Measurements from ENCODE around the gene RAI14.

DNA sequence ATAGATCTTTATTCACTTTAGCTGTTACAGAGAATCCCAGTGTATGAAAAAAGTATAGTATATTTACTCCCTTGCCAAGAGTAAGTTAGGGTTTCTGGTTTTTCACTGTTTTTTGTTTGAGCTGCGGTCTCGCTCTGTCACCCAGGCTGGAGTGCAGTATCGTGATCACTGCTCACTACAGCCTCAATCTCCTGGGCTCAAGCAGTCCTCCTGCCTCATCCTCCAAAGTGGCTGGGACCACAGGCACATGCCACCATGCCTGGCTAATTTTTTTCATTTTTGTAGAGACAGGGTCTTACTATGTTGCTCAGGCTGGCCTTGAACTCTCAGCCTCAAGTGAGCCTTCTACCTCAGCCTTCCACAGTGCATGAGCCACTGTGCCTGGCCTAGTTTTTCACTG, 3.0 kb downstream of the RAI14 start:
- TF ChIP-seq, protein P1, sequence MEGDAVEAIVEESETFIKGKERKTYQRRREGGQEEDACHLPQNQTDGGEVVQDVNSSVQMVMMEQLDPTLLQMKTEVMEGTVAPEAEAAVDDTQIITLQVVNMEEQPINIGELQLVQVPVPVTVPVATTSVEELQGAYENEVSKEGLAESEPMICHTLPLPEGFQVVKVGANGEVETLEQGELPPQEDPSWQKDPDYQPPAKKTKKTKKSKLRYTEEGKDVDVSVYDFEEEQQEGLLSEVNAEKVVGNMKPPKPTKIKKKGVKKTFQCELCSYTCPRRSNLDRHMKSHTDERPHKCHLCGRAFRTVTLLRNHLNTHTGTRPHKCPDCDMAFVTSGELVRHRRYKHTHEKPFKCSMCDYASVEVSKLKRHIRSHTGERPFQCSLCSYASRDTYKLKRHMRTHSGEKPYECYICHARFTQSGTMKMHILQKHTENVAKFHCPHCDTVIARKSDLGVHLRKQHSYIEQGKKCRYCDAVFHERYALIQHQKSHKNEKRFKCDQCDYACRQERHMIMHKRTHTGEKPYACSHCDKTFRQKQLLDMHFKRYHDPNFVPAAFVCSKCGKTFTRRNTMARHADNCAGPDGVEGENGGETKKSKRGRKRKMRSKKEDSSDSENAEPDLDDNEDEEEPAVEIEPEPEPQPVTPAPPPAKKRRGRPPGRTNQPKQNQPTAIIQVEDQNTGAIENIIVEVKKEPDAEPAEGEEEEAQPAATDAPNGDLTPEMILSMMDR (conservative IDR thresholded peaks at IDR 0.05; ENCODE audit: low read depth, low read length), result no peak
- TF ChIP-seq EZH2 (IDR thresholded peaks at IDR 0.05; ENCODE audit: borderline replicate concordance, low read depth, low read length, poor library complexity, severe bottlenecking), result no peak

All from A673 (cell line).